H1 (cell line): ENCODE data around the gene MACROH2A1. TPM values are rescaled to one million over a fixed set of nuclear protein-coding genes. Genes with fewer than 3 reads are reported as not detected.

Experiments used
- CTCF ChIA-PET: fragments of 300-600 bp; sonication (Branson Sonifier 250); formaldehyde crosslinking; loops from one replicate; lab custom pipeline; 2021; ENCODE audit not compliant: partially characterized antibody; lab: Charles Lee
- POLR2A ChIA-PET: fragments of 300-600 bp; sonication (Branson Sonifier 250); formaldehyde crosslinking; loops from one replicate; lab custom pipeline; 2021; ENCODE audit warnings: inconsistent platforms; ENCODE audit not compliant: partially characterized antibody; lab: Charles Lee
- DNase-seq, 2 experiments: peaks; one replicate each; pipeline versions ENCODE4 v3.0.0 to v3.0.0-alpha.2; 2010 to 2022; ENCODE audit warnings: low spot score in 2 of 2, low read depth in 1 of 2, mixed read lengths in 1 of 2
- FAIRE-seq: peaks from 2 replicates; lab custom pipeline; 2011; peaks lifted over from hg19 to GRCh38; lab: Jason Lieb, UNC
- H2AFZ ChIP-seq: 2 replicates; pipeline ENCODE4 v1.8.1; 2012; ENCODE audit warnings: low read length, inconsistent platforms
- H2AK5ac ChIP-seq: 2 replicates; pipeline ENCODE4 v1.6.1; 2013; ENCODE audit warnings: low read depth, low read length
- H2BK120ac ChIP-seq: replicated peaks from 2 replicates; pipeline ENCODE3; 2013; ENCODE audit warnings: low read depth, low read length, inconsistent platforms
- H2BK12ac ChIP-seq: 2 replicates; pipeline ENCODE4 v1.6.1; 2013; ENCODE audit warnings: low read depth, low read length
- H2BK15ac ChIP-seq: 2 replicates; pipeline ENCODE4 v1.6.1; 2013; ENCODE audit warnings: low read length
- H2BK20ac ChIP-seq: 2 replicates; pipeline ENCODE4 v1.6.1; 2013; ENCODE audit warnings: low read length
- H2BK5ac ChIP-seq: 2 replicates; pipeline ENCODE4 v1.6.1; 2013; ENCODE audit warnings: low read depth, low read length
- H3K14ac ChIP-seq: 2 replicates; pipeline ENCODE4 v1.6.1; 2013; ENCODE audit warnings: inconsistent platforms; ENCODE audit not compliant: insufficient read length
- H3K18ac ChIP-seq: 2 replicates; pipeline ENCODE4 v1.6.1; 2013; ENCODE audit warnings: low read length; ENCODE audit errors: extremely low read depth
- H3K23ac ChIP-seq: 2 replicates; pipeline ENCODE4 v1.6.1; 2013; ENCODE audit warnings: inconsistent platforms; ENCODE audit not compliant: insufficient read length
- H3K23me2 ChIP-seq: 2 replicates; pipeline ENCODE4 v1.6.1; 2013; ENCODE audit warnings: low read depth, low read length
- H3K27ac ChIP-seq: 2 replicates; pipeline ENCODE4 v1.6.1; 2011; ENCODE audit warnings: low read depth, low read length, inconsistent platforms
- H3K27me3 ChIP-seq, 4 experiments: replicated peaks in 1 of 4; 1 replicate in 1 of 4; 2 replicates in 3 of 4; pipeline versions ENCODE4 v1.6.1 to v1.8.1; 2011 to 2013; ENCODE audit warnings: low read length in 3 of 4, mild to moderate bottlenecking in 3 of 4, inconsistent platforms in 2 of 4, mixed read lengths in 2 of 4, moderate library complexity in 1 of 4; ENCODE audit not compliant: control insufficient read depth in 3 of 4, insufficient read depth in 3 of 4; ENCODE audit errors: extremely low read depth in 1 of 4
- H3K36me3 ChIP-seq, 4 experiments: 2 replicates each; pipeline versions ENCODE4 v1.6.1 to v1.8.1; 2011 to 2013; ENCODE audit warnings: mild to moderate bottlenecking in 4 of 4, low read length in 3 of 4, moderate library complexity in 2 of 4, control low read depth in 1 of 4, inconsistent platforms in 1 of 4; ENCODE audit not compliant: insufficient read depth in 4 of 4, control insufficient read depth in 2 of 4
- H3K4ac ChIP-seq: replicated peaks from 2 replicates; pipeline ENCODE3; 2013; ENCODE audit warnings: low read length, low read depth, mixed read lengths, inconsistent platforms; ENCODE audit not compliant: insufficient read length
- H3K4me1 ChIP-seq, 4 experiments: replicated peaks in 1 of 4; 1 replicate in 1 of 4; 2 replicates in 3 of 4; pipeline versions ENCODE4 v1.6.1 to v1.8.1; 2011 to 2013; ENCODE audit warnings: low read length in 3 of 4, inconsistent platforms in 2 of 4, mixed read lengths in 1 of 4; ENCODE audit not compliant: insufficient read depth in 4 of 4, control insufficient read depth in 3 of 4
- H3K4me2 ChIP-seq, 2 experiments: 2 replicates each; pipeline versions ENCODE4 v1.6.1 to v1.8.1; 2011 to 2013; ENCODE audit warnings: low read depth in 2 of 2, low read length in 2 of 2, control low read depth in 1 of 2, inconsistent platforms in 1 of 2, mild to moderate bottlenecking in 1 of 2; ENCODE audit not compliant: insufficient read depth in 1 of 2
- H3K4me3 ChIP-seq, 4 experiments: fragments of 200-600, 300-600 bp in 1 of 4; sonication (generic), shearing (Covaris generic), sonication (Bioruptor Twin) in 1 of 4; 2 replicates each; pipeline versions ENCODE4 v1.5.1 to v1.8.1; 2011 to 2016; ENCODE audit warnings: low read length in 4 of 4, low read depth in 3 of 4, control low read depth in 2 of 4, inconsistent platforms in 2 of 4, mild to moderate bottlenecking in 2 of 4, mixed read lengths in 1 of 4, moderate library complexity in 1 of 4; ENCODE audit not compliant: insufficient read depth in 2 of 4; ENCODE audit errors: extremely low read depth in 1 of 4
- H3K56ac ChIP-seq: replicated peaks from 2 replicates; pipeline ENCODE3; 2013; ENCODE audit warnings: low read depth, mild to moderate bottlenecking, mixed read lengths, low read length, inconsistent platforms; ENCODE audit not compliant: insufficient read length
- H3K79me1 ChIP-seq: 2 replicates; pipeline ENCODE4 v1.6.1; 2013; ENCODE audit warnings: low read depth, low read length, control low read depth
- H3K79me2 ChIP-seq, 2 experiments: 2 replicates each; pipeline versions ENCODE4 v1.6.1 to v1.8.1; 2012 to 2013; ENCODE audit warnings: low read length in 2 of 2, mild to moderate bottlenecking in 2 of 2, inconsistent platforms in 1 of 2; ENCODE audit not compliant: insufficient read depth in 2 of 2, control insufficient read depth in 1 of 2
- H3K9ac ChIP-seq, 4 experiments: replicated peaks in 1 of 4; 1 replicate in 1 of 4; 2 replicates in 3 of 4; pipeline versions ENCODE4 v1.6.1 to v1.8.1; 2011 to 2013; ENCODE audit warnings: low read depth in 3 of 4, low read length in 3 of 4, control low read depth in 2 of 4, mild to moderate bottlenecking in 2 of 4, moderate library complexity in 2 of 4, inconsistent platforms in 1 of 4; ENCODE audit errors: extremely low read depth in 1 of 4
- H3K9me3 ChIP-seq, 2 experiments: 2 replicates each; pipeline versions ENCODE4 v1.6.1 to v1.8.1; 2012 to 2013; ENCODE audit warnings: mild to moderate bottlenecking in 2 of 2, moderate library complexity in 2 of 2, control low read depth in 1 of 2, inconsistent platforms in 1 of 2, low read depth in 1 of 2, low read length in 1 of 2, mixed read lengths in 1 of 2; ENCODE audit not compliant: insufficient read depth in 2 of 2
- H4K20me1 ChIP-seq, 2 experiments: replicated peaks in 1 of 2; 2 replicates each; pipeline versions ENCODE3 to v1.8.1; 2011 to 2013; ENCODE audit warnings: inconsistent platforms in 2 of 2, low read length in 2 of 2, mild to moderate bottlenecking in 1 of 2; ENCODE audit not compliant: insufficient read depth in 2 of 2, control insufficient read depth in 1 of 2
- H4K5ac ChIP-seq: 2 replicates; pipeline ENCODE4 v1.6.1; 2013; ENCODE audit warnings: low read length, low read depth, mixed read lengths, inconsistent platforms; ENCODE audit not compliant: insufficient read length
- H4K8ac ChIP-seq: 2 replicates; pipeline ENCODE4 v1.8.0; 2013; ENCODE audit warnings: mild to moderate bottlenecking, moderate library complexity, low read length, inconsistent platforms; ENCODE audit not compliant: insufficient read depth; ENCODE audit errors: extremely low read depth
- H4K91ac ChIP-seq: replicated peaks from 2 replicates; pipeline ENCODE3; 2013; ENCODE audit warnings: low read length, mixed read lengths, inconsistent platforms; ENCODE audit not compliant: insufficient read length
- CEBPB ChIP-seq: IDR thresholded peaks from 2 replicates; pipeline ENCODE4 v1.6.1; 2012; ENCODE audit warnings: low read depth, low read length
- CHD1 ChIP-seq: IDR thresholded peaks from 2 replicates; pipeline ENCODE4 v1.6.1; 2012; ENCODE audit warnings: low read depth, low read length, improper control_type of control experiment
- MAFK ChIP-seq: IDR thresholded peaks from 2 replicates; pipeline ENCODE4 v1.6.1; 2012; ENCODE audit warnings: low read depth, mild to moderate bottlenecking, improper control_type of control experiment, low read length
- RXRA ChIP-seq: IDR thresholded peaks from 2 replicates; pipeline ENCODE4 v1.6.1; 2011; ENCODE audit warnings: low read depth, mild to moderate bottlenecking, low read length, moderate library complexity; ENCODE audit not compliant: insufficient read depth
- SUZ12 ChIP-seq: fragments of 200-600 bp; sonication (generic); IDR thresholded peaks from 2 replicates; pipeline ENCODE4 v1.6.1; 2012; ENCODE audit warnings: mild to moderate bottlenecking, inconsistent platforms, low read length, moderate library complexity, mixed read lengths
- TEAD4 ChIP-seq: IDR thresholded peaks from 2 replicates; pipeline ENCODE4 v1.6.1; 2012; ENCODE audit warnings: low read depth, low read length, inconsistent platforms, mixed read lengths
- ZNF274 ChIP-seq: IDR thresholded peaks from 2 replicates; pipeline ENCODE4 v1.7.0; 2012; ENCODE audit warnings: low read length, borderline replicate concordance; ENCODE audit errors: extremely low read depth
- WGBS, 2 experiments: shearing (Covaris generic) in 1 of 2; methylation state at CpG; one replicate each; pipeline versions ENCODE4 v1.1.6 to v1.1.7; 2013 to 2015; ENCODE audit warnings: low lambda C conversion rate in 2 of 2, mixed read lengths in 2 of 2, inconsistent platforms in 1 of 2, low coverage in 1 of 2, missing lambda C conversion rate in 1 of 2; ENCODE audit not compliant: insufficient replicate concordance in 2 of 2, insufficient coverage in 1 of 2, insufficient read length in 1 of 2; ENCODE audit errors: extremely low coverage in 1 of 2, missing lambda C conversion rate in 1 of 2; 5-methylcytosine and 5-hydroxymethylcytosine counted together
- polyA plus RNA-seq, 7 experiments: library from polyadenylated mRNA; depleted of rRNA in 3 of 7; stranded (reverse) in 5 of 7; unstranded in 2 of 7; fragments of >200 nt in 5 of 7; fragments of 200-250 nt in 2 of 7; gene quantifications; 1 replicate in 5 of 7; 2 replicates in 1 of 7; 4 replicates in 1 of 7; pipeline versions ENCODE4 v1.2.1 to v1.2.3, GENCODE V29; 2011 to 2013; ENCODE audit warnings: missing spikeins in 2 of 7, mixed read lengths in 2 of 7
- total RNA-seq: library from RNA; stranded (reverse); fragmentation: NEBNext Ultra II Directional; extraction: Animal tissue kit (Norgen Biotek cat#: 25700); gene quantifications from 2 replicates; pipeline ENCODE4 v1.2.1, GENCODE V29; 2021

MACROH2A1 gene
- total and polyA plus RNA-seq, 2 of the 8 experiments (the other 6 are each of a cell fraction or from before 2014, with no cell fraction given) = 60.0 to 92.3 TPM

- H3K18ac ChIP-seq = no peak overlapping the region
- H3K9me3 ChIP-seq = no peaks in the 10 kb centered on the region
- H3K27me3 ChIP-seq = no peaks in the 10 kb centered on the region
- no peak for DNase-seq
- no peak overlapping the region for H4K5ac ChIP-seq
- no peak overlapping the region for H3K9ac ChIP-seq
- no peak overlapping the region for H2BK20ac ChIP-seq
- FAIRE-seq = no peak
- no peak overlapping the region for H4K91ac ChIP-seq
- ChIA-PET POLR2A (interaction anchor here (0.7 kb wide), 1 partner anchor 9 kb away, joined by 3 read pairs; no protein-coding TSS in a partner anchor), CTCF (interaction anchor here (0.9 to 1.7 kb wide), 6 partner anchors 8 to 306 kb away, joined by 3 to 8 read pairs (median 4); no protein-coding TSS in a partner anchor)
- H3K4me3 ChIP-seq = no peak overlapping the region
- H3K56ac ChIP-seq = no peak overlapping the region
- no peaks in the 10 kb centered on the region for H3K36me3 ChIP-seq
- H3K79me1 ChIP-seq = no peaks in the 10 kb centered on the region
- H2AK5ac ChIP-seq = no peak overlapping the region
- no peak overlapping the region for H4K8ac ChIP-seq
- no peak overlapping the region for H2BK15ac ChIP-seq
- no peak overlapping the region for H2BK12ac ChIP-seq
- no peak overlapping the region for H2BK5ac ChIP-seq
- WGBS, 2 experiments = 94% methylated on average over 5 of the region's 5 CpGs; no CpG with 5 or more reads in 1 of the 2 experiments
- H3K79me2 ChIP-seq = no peaks in the 10 kb centered on the region
- no peak overlapping the region for H3K27ac ChIP-seq
- no peak overlapping the region for H2BK120ac ChIP-seq
- H3K14ac ChIP-seq = no peak overlapping the region
- no peak overlapping the region for H2AFZ ChIP-seq
- H3K4me2 ChIP-seq = no peak overlapping the region
- H3K4ac ChIP-seq = no peak overlapping the region
- H3K4me1 ChIP-seq = no peaks in the 10 kb centered on the region
- H3K23ac ChIP-seq = no peak overlapping the region
- H3K23me2 ChIP-seq = no peaks in the 10 kb centered on the region
- H4K20me1 ChIP-seq = peaks cover 0 to 3% of the 10 kb centered on the region in 2 experiments
- no peak for TF ChIP-seq CHD1
- no peak for TF ChIP-seq TEAD4
- no peak for TF ChIP-seq ZNF274
- TF ChIP-seq MAFK = no peak
- no peak for TF ChIP-seq CEBPB
- TF ChIP-seq SUZ12 = no peak
- TF ChIP-seq RXRA = no peak
Measured at GRCh38 chr5:135328128-135328687, 70.8 kb downstream of the MACROH2A1 start.
